IPS-NIHi7 (cell line): Measurements from ENCODE around the gene P2RY13.

ENCODE experiments used
- DNase-seq: peaks from one replicate; pipeline ENCODE4 v3.0.0; 2012; ENCODE audit warnings: mixed read lengths; ENCODE audit errors: extremely low spot score

P2RY13 gene

GRCh38 chr3:151329363-151329762 is at the start of gene P2RY13:
TSS of gene P2RY13 (minus strand) at chr3:151329549. CDS start at chr3:151329528, 21 bp downstream.
- DNase-seq: no peak

GRCh38 chr3:151377768-151378385 is 48.5 kb upstream of the P2RY13 start:
- DNase-seq: no peak

GRCh38 chr3:151372063-151372820 is 42.9 kb upstream of the P2RY13 start:
- no peak for DNase-seq

GRCh38 chr3:151371526-151371925 is 42.2 kb upstream of the P2RY13 start:
- DNase-seq: no peak

- no peak for DNase-seq
Measured at GRCh38 chr3:151367448-151367847, 38.1 kb upstream of the P2RY13 start.

- DNase-seq: no peak
Measured at GRCh38 chr3:151366993-151367392, 37.6 kb upstream of the P2RY13 start.

GRCh38 chr3:151362751-151363174 is 33.4 kb upstream of the P2RY13 start:
- DNase-seq: no peak

- no peak for DNase-seq
Measured at GRCh38 chr3:151357463-151357850, 28.1 kb upstream of the P2RY13 start.

GRCh38 chr3:151356794-151357462 is 27.6 kb upstream of the P2RY13 start:
- DNase-seq: no peak

- no peak for DNase-seq
Measured at GRCh38 chr3:151351648-151352047, 22.3 kb upstream of the P2RY13 start.

GRCh38 chr3:151351219-151351618 is 21.9 kb upstream of the P2RY13 start:
- DNase-seq: no peak

GRCh38 chr3:151350656-151351055 is 21.3 kb upstream of the P2RY13 start:
- DNase-seq: no peak

- DNase-seq: no peak
Measured at GRCh38 chr3:151347432-151347831, 18.1 kb upstream of the P2RY13 start.

GRCh38 chr3:151346292-151346691 is 16.9 kb upstream of the P2RY13 start:
- DNase-seq: no peak

- no peak for DNase-seq
Measured at GRCh38 chr3:151345859-151346258, 16.5 kb upstream of the P2RY13 start.

- no peak for DNase-seq
Measured at GRCh38 chr3:151331696-151332095, 2.3 kb upstream of the P2RY13 start.

GRCh38 chr3:151330899-151331298 is 1.6 kb upstream of the P2RY13 start:
- no peak for DNase-seq

GRCh38 chr3:151330379-151330778 is 1.0 kb upstream of the P2RY13 start:
- no peak for DNase-seq

- no peak for DNase-seq
Measured at GRCh38 chr3:151328298-151328995, 902 bp downstream of the P2RY13 start.

- DNase-seq: no peak
Measured at GRCh38 chr3:151327571-151328198, 1.7 kb downstream of the P2RY13 start.

GRCh38 chr3:151322511-151322910 is 6.8 kb downstream of the P2RY13 start:
- DNase-seq: no peak

GRCh38 chr3:151321526-151321925 is 7.8 kb downstream of the P2RY13 start:
- DNase-seq: no peak
